Skeletal muscle satellite cell (primary cell): ENCODE measurements around the gene GZMM.

Experiments
- H3K27me3 ChIP-seq: 2 replicates; pipeline ENCODE4 v1.7.0; 2013; ENCODE audit warnings: low read length; ENCODE audit not compliant: control insufficient read depth, insufficient read depth
- H3K36me3 ChIP-seq: 2 replicates; pipeline ENCODE4 v1.7.0; 2013; ENCODE audit warnings: mild to moderate bottlenecking, control low read depth, low read length; ENCODE audit not compliant: insufficient read depth
- H3K4me1 ChIP-seq: 2 replicates; pipeline ENCODE4 v1.7.0; 2013; ENCODE audit warnings: low read length; ENCODE audit not compliant: control insufficient read depth, insufficient read depth
- H3K4me2 ChIP-seq: 2 replicates; pipeline ENCODE4 v1.7.0; 2013; ENCODE audit warnings: mild to moderate bottlenecking, low read length
- H3K4me3 ChIP-seq: 2 replicates; pipeline ENCODE4 v1.7.0; 2013; ENCODE audit warnings: low read length
- H3K9ac ChIP-seq: 2 replicates; pipeline ENCODE4 v1.7.0; 2013; ENCODE audit warnings: mild to moderate bottlenecking, low read depth, low read length, moderate library complexity
- H3K9me3 ChIP-seq: replicated peaks from 2 replicates; pipeline ENCODE4 v1.7.0; 2013; ENCODE audit warnings: mild to moderate bottlenecking, control low read depth, low read length

The GZMM gene

GRCh38 chr19:501646-502045 lies 42.2 kb upstream of the GZMM start:
- Histone ChIP-seq H3K4me3 (no peak overlapping the region), H3K9me3 (no peaks in the 10 kb centered on the region), H3K4me1 (peaks cover 5% of the 10 kb centered on the region)

GRCh38 chr19:504616-505015 lies 39.2 kb upstream of the GZMM start:
- H3K36me3 ChIP-seq, result no peaks in the 10 kb centered on the region
- H3K27me3 ChIP-seq, result no peaks in the 10 kb centered on the region
- no peak overlapping the region for H3K4me3 ChIP-seq
- H3K4me2 ChIP-seq, result no peak overlapping the region
- peaks cover 13% of the 10 kb centered on the region for H3K4me1 ChIP-seq
- no peak overlapping the region for H3K9ac ChIP-seq
- no peaks in the 10 kb centered on the region for H3K9me3 ChIP-seq

More at GRCh38 chr19:501646-502045, 42.2 kb upstream of the GZMM start:
- Histone ChIP-seq H3K36me3 (no peaks in the 10 kb centered on the region), H3K9ac (no peak overlapping the region), H3K27me3 (peaks cover 16% of the 10 kb centered on the region), H3K4me2 (no peak overlapping the region)

- Histone ChIP-seq H3K4me2 (peak overlapping the region; percentile 86), H3K9me3 (no peaks in the 10 kb centered on the region), H3K4me1 (peaks cover 20% of the 10 kb centered on the region), H3K9ac (peak overlapping the region; percentile 90), H3K36me3 (no peaks in the 10 kb centered on the region), H3K27me3 (no peaks in the 10 kb centered on the region), H3K4me3 (peak overlapping the region; percentile 86)
These were observed 37.2 kb upstream of the GZMM start for GRCh38 chr19:506404-507285.

GRCh38 chr19:507286-508203 lies 36.3 kb upstream of the GZMM start, which contains the start of gene TPGS1:
Gene TPGS1, plus strand, starts transcription at chr19:507497. Its CDS starts 10 bp downstream, at chr19:507507.
- H3K4me2 ChIP-seq, result peak within 1 kb of the TSS; percentile 86
- peak within 1 kb of the TSS; percentile 90 for H3K9ac ChIP-seq
- no peaks in the 10 kb centered on the region for H3K36me3 ChIP-seq
- no peaks in the 10 kb centered on the region for H3K9me3 ChIP-seq
- peak within 1 kb of the TSS; percentile 86 for H3K4me3 ChIP-seq
- H3K27me3 ChIP-seq, result no peaks in the 10 kb centered on the region
- peaks cover 20% of the 10 kb centered on the region for H3K4me1 ChIP-seq

- Histone ChIP-seq H3K9ac (peak overlapping the region; percentile 90), H3K4me3 (peak overlapping the region; percentile 86), H3K4me1 (peaks cover 20% of the 10 kb centered on the region), H3K4me2 (peak overlapping the region; percentile 86), H3K36me3 (peaks cover 3% of the 10 kb centered on the region), H3K27me3 (no peaks in the 10 kb centered on the region), H3K9me3 (no peaks in the 10 kb centered on the region)
These were observed 35.4 kb upstream of the GZMM start for GRCh38 chr19:508204-509150.

GRCh38 chr19:510606-511100 lies 33.2 kb upstream of the GZMM start:
- peaks cover 20% of the 10 kb centered on the region for H3K4me1 ChIP-seq
- H3K4me2 ChIP-seq, result no peak overlapping the region
- H3K4me3 ChIP-seq, result no peak overlapping the region
- H3K9ac ChIP-seq, result no peak overlapping the region
- peaks cover 8% of the 10 kb centered on the region for H3K36me3 ChIP-seq
- no peaks in the 10 kb centered on the region for H3K27me3 ChIP-seq
- no peaks in the 10 kb centered on the region for H3K9me3 ChIP-seq

DNA sequence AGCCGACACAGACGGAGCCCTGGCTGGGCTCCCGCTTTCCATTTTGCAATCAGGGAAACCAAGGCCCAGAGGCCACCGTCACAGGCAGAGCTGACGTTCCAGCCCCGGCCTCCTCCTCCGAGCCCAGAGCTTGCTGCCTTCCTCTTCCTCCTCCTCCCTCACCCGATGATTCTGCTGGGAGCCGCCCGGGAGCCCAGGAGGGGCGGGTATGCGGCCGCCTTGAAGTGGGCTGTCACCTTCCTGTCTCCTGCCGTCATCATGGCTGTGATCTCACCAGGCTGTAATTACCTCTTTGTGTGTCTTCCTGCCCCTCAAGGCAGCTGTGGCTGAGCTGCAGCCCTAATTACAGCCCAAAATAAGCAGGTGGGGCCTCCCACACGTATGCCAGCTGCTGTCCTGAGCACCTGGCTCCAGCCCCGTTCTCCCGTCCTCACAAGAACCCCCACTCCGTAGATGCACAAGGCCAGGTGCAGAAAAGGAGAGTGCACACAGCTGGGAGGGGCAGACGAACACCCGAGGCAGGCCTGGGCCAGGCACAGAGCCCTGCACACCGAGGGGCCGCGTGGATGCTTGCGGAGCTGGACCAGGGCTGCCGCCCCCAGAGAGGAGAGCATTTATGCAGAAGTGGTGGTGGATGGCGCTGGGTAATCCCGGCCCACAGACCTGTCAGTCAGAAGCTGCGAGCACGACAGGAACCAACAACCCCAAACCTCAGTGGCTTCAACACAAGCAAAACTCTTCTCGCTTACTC lies 32.6 kb upstream of the GZMM start:
- no peaks in the 10 kb centered on the region for H3K27me3 ChIP-seq
- H3K4me3 ChIP-seq, result no peak overlapping the region
- peaks cover 18% of the 10 kb centered on the region for H3K4me1 ChIP-seq
- H3K36me3 ChIP-seq, result peaks cover 8% of the 10 kb centered on the region
- H3K9ac ChIP-seq, result no peak overlapping the region
- H3K4me2 ChIP-seq, result no peak overlapping the region
- H3K9me3 ChIP-seq, result no peaks in the 10 kb centered on the region

DNA sequence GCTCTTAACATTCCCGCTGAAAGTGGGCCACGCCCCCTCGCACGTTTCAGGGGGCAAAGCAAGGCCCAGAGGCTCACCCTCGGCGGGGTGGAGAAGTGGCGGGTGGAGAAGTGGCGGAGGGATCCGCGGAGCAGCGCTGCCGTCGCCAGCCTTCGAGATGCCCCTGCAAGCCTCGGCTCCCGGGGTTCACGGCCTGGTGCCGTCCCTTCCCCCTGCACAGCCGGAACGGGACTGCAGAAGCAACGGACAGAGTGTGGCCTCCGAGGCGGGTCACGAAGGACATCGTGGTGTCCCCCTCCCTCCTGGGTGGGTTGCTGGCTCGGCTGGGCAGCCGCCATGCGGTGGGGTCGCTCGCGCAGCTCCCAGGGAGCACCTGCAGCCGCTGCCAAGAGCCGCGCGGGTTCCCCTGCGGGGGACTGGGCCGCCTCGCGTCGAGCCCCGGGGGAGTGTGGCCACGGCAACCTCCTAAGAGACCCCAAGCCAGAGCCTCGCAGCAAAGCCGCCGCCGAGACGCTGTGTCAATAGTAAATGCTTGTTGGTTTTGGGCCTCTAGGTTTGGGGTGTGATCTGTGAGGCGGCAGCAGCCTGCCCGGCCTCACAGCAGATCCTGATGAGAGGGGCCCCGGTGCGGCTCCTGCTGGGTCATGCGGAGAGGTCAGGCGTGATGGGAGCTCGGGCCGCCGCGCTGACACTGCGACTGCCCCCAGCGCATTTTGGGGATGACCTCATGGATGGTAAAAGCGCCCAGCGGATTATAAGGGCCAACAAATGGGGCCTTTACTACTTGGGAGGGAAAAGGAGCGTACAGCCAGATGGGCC lies 31.1 kb upstream of the GZMM start:
- H3K4me2 ChIP-seq, result no peak overlapping the region
- H3K36me3 ChIP-seq, result peaks cover 8% of the 10 kb centered on the region
- H3K4me3 ChIP-seq, result no peak overlapping the region
- H3K4me1 ChIP-seq, result peaks cover 15% of the 10 kb centered on the region
- H3K9me3 ChIP-seq, result no peaks in the 10 kb centered on the region
- H3K27me3 ChIP-seq, result no peaks in the 10 kb centered on the region
- no peak overlapping the region for H3K9ac ChIP-seq

DNA sequence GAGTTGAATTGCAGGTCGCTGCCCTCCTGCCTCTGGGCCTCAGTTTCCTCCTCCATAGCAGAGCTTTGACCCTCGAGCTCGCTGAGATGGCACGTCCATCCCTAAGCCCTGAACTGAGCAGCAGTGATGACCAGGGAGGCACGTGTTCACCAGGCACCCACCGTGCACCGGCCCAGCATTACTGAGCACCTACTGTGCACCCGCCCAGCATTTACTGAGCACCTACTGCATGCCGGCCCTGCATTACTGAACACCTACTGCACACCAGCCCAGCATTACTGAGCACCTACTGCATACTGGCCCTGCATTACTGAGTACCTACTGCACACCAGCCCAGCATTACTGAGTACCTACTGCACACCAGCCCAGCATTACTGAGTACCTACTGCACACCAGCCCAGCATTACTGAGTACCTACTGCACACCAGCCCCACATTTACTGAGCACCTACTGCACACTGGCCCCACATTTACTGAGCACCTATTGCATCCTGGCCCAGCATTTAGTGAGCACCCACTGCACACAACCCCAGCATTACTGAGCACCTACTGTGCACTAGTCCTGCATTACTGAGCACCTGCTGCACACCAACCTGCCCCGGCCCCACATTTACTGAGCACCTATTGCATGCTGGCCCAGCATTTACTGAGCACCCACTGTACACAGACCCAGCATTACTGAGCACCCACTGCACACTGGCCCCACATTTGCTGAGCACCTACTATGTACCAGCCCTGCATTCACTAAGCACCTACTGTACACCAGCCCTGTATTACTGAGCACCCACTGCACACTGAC lies 30.3 kb upstream of the GZMM start:
- H3K9ac ChIP-seq, result no peak overlapping the region
- no peaks in the 10 kb centered on the region for H3K27me3 ChIP-seq
- peaks cover 8% of the 10 kb centered on the region for H3K4me1 ChIP-seq
- peaks cover 8% of the 10 kb centered on the region for H3K36me3 ChIP-seq
- H3K4me2 ChIP-seq, result no peak overlapping the region
- H3K9me3 ChIP-seq, result no peaks in the 10 kb centered on the region
- no peak overlapping the region for H3K4me3 ChIP-seq
